SK-N-SH treated with all-trans-retinoic acid at 6 μM for 48 hours (cell line): ENCODE results near the gene MEIG1.

Source experiments
- ATAC-seq: fragments of 200-7000 bp; cut with Tn5 transposase; 3 replicates; pipeline ENCODE4 v1.9.1; 2020; ENCODE audit warnings: mild to moderate bottlenecking, moderate library complexity
- ARNTL ChIP-seq: fragments of 450-650 bp; formaldehyde crosslinking; IDR thresholded peaks from 2 replicates; pipeline ENCODE4 v1.5.0; 2020; ENCODE audit warnings: low read depth, mild to moderate bottlenecking, moderate library complexity, borderline replicate concordance
- CREB5 ChIP-seq: fragments of 250-450 bp; sonication (Bioruptor Pico); IDR thresholded peaks from 2 replicates; pipeline ENCODE4 v1.5.1; 2020; ENCODE audit warnings: low read depth, mild to moderate bottlenecking, moderate library complexity
- CSRNP3 ChIP-seq: fragments of 250-450 bp; sonication (Bioruptor Pico); IDR thresholded peaks from 2 replicates; pipeline ENCODE4 v1.5.1; 2021; ENCODE audit warnings: mild to moderate bottlenecking, moderate library complexity
- ESRRG ChIP-seq: fragments of 250-450 bp; sonication (Bioruptor Pico); IDR thresholded peaks from 2 replicates; pipeline ENCODE4 v1.6.1; 2021; ENCODE audit warnings: mild to moderate bottlenecking
- GLIS3 ChIP-seq: fragments of 250-450 bp; sonication (Bioruptor Pico); IDR thresholded peaks from 2 replicates; pipeline ENCODE4 v1.5.0; 2020; ENCODE audit warnings: mild to moderate bottlenecking, moderate library complexity
- OSR1 ChIP-seq: fragments of 250-450 bp; sonication (Bioruptor Pico); IDR thresholded peaks from 2 replicates; pipeline ENCODE4 v1.8.0; 2022; ENCODE audit warnings: moderate library complexity, mild to moderate bottlenecking, inconsistent platforms
- RARB ChIP-seq: fragments of 250-450 bp; sonication (Bioruptor Pico); IDR thresholded peaks from 2 replicates; pipeline ENCODE4 v1.8.0; 2021; ENCODE audit warnings: mild to moderate bottlenecking, moderate library complexity
- ZFP3 ChIP-seq: fragments of 250-450 bp; sonication (Bioruptor Pico); IDR thresholded peaks from 2 replicates; pipeline ENCODE4 v1.5.0; 2020; ENCODE audit warnings: mild to moderate bottlenecking, moderate library complexity
- ZNF565 ChIP-seq: fragments of 450-650 bp; formaldehyde crosslinking; conservative IDR thresholded peaks from 2 replicates; pipeline ENCODE4 v1.5.0; 2020; ENCODE audit warnings: low read depth, mild to moderate bottlenecking, moderate library complexity
- ZNF70 ChIP-seq: fragments of 450-650 bp; formaldehyde crosslinking; IDR thresholded peaks from 2 replicates; pipeline ENCODE4 v1.5.0; 2020; ENCODE audit warnings: mild to moderate bottlenecking, moderate library complexity
- ZNF8 ChIP-seq: fragments of 450-650 bp; formaldehyde crosslinking; IDR thresholded peaks from 2 replicates; pipeline ENCODE4 v1.5.0; 2020; ENCODE audit warnings: mild to moderate bottlenecking, moderate library complexity
- TF ChIP-seq, protein P1 (sequence below): fragments of 250-450 bp; sonication (Bioruptor Pico); IDR thresholded peaks from 2 replicates; pipeline ENCODE4 v1.8.0; 2021; ENCODE audit warnings: low read depth, mild to moderate bottlenecking, moderate library complexity, borderline replicate concordance
- TF ChIP-seq, protein P2 (sequence below): fragments of 250-450 bp; sonication (Bioruptor Pico); IDR thresholded peaks from 2 replicates; pipeline ENCODE4 v1.5.0; 2020; ENCODE audit warnings: mild to moderate bottlenecking, moderate library complexity
- TF ChIP-seq, protein P3 (sequence below): fragments of 250-450 bp; sonication (Bioruptor Pico); IDR thresholded peaks from 2 replicates; pipeline ENCODE4 v1.8.0; 2020; ENCODE audit warnings: mild to moderate bottlenecking, moderate library complexity, borderline replicate concordance

Gene MEIG1, protein sequence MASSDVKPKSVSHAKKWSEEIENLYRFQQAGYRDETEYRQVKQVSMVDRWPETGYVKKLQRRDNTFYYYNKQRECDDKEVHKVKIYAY

GRCh38 chr10:14959221-14960057, at the start of gene MEIG1:
Gene MEIG1 (plus strand): TSS chr10:14959388. CDS start chr10:14966469, 7,081 bp downstream.
- TF ChIP-seq ZNF565 (no peak), ZFP3 (CRISPR knock-in tag) (0 out of 2 replicates have a peak, but pooled peaks have one; percentile 19), CSRNP3 (CRISPR knock-in tag) (no peak), OSR1 (CRISPR knock-in tag) (no peak), RARB (no peak), CREB5 (CRISPR knock-in tag) (no peak)
- TF ChIP-seq, protein P1, sequence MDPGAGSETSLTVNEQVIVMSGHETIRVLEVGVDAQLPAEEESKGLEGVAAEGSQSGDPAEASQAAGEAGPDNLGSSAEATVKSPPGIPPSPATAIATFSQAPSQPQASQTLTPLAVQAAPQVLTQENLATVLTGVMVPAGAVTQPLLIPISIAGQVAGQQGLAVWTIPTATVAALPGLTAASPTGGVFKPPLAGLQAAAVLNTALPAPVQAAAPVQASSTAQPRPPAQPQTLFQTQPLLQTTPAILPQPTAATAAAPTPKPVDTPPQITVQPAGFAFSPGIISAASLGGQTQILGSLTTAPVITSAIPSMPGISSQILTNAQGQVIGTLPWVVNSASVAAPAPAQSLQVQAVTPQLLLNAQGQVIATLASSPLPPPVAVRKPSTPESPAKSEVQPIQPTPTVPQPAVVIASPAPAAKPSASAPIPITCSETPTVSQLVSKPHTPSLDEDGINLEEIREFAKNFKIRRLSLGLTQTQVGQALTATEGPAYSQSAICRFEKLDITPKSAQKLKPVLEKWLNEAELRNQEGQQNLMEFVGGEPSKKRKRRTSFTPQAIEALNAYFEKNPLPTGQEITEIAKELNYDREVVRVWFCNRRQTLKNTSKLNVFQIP (CRISPR knock-in tag): peak; percentile 64; the same call in 1 of the 2 replicates
- TF ChIP-seq, protein P2, sequence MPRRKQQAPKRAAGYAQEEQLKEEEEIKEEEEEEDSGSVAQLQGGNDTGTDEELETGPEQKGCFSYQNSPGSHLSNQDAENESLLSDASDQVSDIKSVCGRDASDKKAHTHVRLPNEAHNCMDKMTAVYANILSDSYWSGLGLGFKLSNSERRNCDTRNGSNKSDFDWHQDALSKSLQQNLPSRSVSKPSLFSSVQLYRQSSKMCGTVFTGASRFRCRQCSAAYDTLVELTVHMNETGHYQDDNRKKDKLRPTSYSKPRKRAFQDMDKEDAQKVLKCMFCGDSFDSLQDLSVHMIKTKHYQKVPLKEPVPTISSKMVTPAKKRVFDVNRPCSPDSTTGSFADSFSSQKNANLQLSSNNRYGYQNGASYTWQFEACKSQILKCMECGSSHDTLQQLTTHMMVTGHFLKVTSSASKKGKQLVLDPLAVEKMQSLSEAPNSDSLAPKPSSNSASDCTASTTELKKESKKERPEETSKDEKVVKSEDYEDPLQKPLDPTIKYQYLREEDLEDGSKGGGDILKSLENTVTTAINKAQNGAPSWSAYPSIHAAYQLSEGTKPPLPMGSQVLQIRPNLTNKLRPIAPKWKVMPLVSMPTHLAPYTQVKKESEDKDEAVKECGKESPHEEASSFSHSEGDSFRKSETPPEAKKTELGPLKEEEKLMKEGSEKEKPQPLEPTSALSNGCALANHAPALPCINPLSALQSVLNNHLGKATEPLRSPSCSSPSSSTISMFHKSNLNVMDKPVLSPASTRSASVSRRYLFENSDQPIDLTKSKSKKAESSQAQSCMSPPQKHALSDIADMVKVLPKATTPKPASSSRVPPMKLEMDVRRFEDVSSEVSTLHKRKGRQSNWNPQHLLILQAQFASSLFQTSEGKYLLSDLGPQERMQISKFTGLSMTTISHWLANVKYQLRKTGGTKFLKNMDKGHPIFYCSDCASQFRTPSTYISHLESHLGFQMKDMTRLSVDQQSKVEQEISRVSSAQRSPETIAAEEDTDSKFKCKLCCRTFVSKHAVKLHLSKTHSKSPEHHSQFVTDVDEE (CRISPR knock-in tag): peak; percentile 24; the same call in 1 of the 2 replicates
- TF ChIP-seq, protein P3, sequence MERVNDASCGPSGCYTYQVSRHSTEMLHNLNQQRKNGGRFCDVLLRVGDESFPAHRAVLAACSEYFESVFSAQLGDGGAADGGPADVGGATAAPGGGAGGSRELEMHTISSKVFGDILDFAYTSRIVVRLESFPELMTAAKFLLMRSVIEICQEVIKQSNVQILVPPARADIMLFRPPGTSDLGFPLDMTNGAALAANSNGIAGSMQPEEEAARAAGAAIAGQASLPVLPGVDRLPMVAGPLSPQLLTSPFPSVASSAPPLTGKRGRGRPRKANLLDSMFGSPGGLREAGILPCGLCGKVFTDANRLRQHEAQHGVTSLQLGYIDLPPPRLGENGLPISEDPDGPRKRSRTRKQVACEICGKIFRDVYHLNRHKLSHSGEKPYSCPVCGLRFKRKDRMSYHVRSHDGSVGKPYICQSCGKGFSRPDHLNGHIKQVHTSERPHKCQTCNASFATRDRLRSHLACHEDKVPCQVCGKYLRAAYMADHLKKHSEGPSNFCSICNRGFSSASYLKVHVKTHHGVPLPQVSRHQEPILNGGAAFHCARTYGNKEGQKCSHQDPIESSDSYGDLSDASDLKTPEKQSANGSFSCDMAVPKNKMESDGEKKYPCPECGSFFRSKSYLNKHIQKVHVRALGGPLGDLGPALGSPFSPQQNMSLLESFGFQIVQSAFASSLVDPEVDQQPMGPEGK (CRISPR knock-in tag): no peak
- ATAC-seq: peak; percentile 97

DNA sequence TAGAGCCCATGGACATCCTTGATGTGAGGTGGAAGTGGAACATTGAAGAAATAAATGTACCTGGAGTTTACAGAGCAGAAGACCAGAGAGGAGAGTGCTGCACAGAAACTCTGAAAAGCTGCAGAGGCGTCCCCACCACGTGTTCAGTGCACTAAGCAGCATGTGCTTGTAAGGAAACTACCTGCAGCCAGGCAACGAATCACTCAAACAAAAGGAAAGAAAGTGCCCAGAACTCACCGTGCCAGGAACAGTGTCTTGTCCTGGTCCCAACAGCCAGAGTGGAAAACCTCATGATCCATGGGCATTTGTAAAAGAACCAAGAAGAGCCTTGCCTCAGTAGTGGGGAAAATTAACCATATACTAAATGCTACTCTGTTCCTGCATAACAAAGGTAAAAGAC, 48.2 kb upstream of the MEIG1 start:
- TF ChIP-seq ZNF70 (CRISPR knock-in tag) (no peak), CSRNP3 (CRISPR knock-in tag) (no peak), ESRRG (CRISPR knock-in tag) (no peak), ZNF565 (no peak), ZNF8 (CRISPR knock-in tag) (no peak), GLIS3 (CRISPR knock-in tag) (no peak)
- TF ChIP-seq, protein P3 (CRISPR knock-in tag): no peak
- no peak for ATAC-seq

DNA sequence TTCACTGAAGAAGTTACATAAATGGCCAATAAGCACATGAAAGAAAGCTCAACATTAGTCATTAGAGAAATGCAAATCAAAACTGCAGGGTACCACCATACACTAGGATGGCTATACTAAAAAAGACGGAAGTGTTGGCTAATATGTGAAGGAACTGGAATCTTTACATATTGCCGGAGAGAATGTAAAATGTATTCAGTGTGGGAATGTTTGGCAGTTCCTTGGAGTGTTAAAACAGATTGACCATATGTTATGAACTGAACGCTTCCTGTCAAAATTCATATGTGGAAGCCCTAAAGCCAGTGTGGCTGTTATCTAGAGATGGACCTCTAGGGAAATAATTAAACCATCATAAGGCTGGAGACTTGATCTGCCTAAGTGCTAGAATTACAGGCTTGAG, 47.4 kb upstream of the MEIG1 start:
- TF ChIP-seq RARB (no peak), ARNTL (no peak), GLIS3 (CRISPR knock-in tag) (no peak), OSR1 (CRISPR knock-in tag) (no peak)
- TF ChIP-seq, protein P2 (CRISPR knock-in tag): no peak
- TF ChIP-seq, protein P1 (CRISPR knock-in tag): no peak

More for the DNA sequence above, 47.4 kb upstream of the MEIG1 start:
- no peak for ATAC-seq
